Osteoblast (primary cell): ENCODE results near the gene TMEM239. TPM values are rescaled to one million over a fixed set of nuclear protein-coding genes. Genes with fewer than 3 reads are reported as not detected.

Experiments
- DNase-seq: peaks from one replicate; pipeline ENCODE4 v3.0.0; 2011; ENCODE audit warnings: low spot score, mixed read lengths; ENCODE audit not compliant: insufficient read length; ENCODE audit errors: missing footprints
- H2AFZ ChIP-seq: 2 replicates; pipeline ENCODE4 v1.6.0; 2011; ENCODE audit warnings: mild to moderate bottlenecking, low read length
- H3K27ac ChIP-seq: 2 replicates; pipeline ENCODE4 v1.5.1; 2011; ENCODE audit warnings: mild to moderate bottlenecking, low read depth, low read length, moderate library complexity
- H3K27me3 ChIP-seq: 2 replicates; pipeline ENCODE4 v1.6.0; 2012; ENCODE audit warnings: mild to moderate bottlenecking, control low read depth, inconsistent platforms, low read length, moderate library complexity; ENCODE audit not compliant: insufficient read depth
- H3K36me3 ChIP-seq: 2 replicates; pipeline ENCODE4 v1.5.1; 2011; ENCODE audit warnings: mild to moderate bottlenecking, low read length, control low read depth, moderate library complexity; ENCODE audit not compliant: insufficient read depth
- H3K4me1 ChIP-seq: 2 replicates; pipeline ENCODE4 v1.5.1; 2011; ENCODE audit warnings: mild to moderate bottlenecking, low read length, control low read depth, moderate library complexity; ENCODE audit not compliant: insufficient read depth
- H3K4me2 ChIP-seq: 2 replicates; pipeline ENCODE4 v1.6.0; 2011; ENCODE audit warnings: mild to moderate bottlenecking, low read length; ENCODE audit not compliant: insufficient read depth
- H3K4me3 ChIP-seq: fragments of 200-600 bp; sonication (generic); 3 replicates; pipeline ENCODE4 v1.5.1; 2012; ENCODE audit warnings: mild to moderate bottlenecking, low read length, inconsistent platforms; ENCODE audit not compliant: insufficient read depth
- H3K79me2 ChIP-seq: 2 replicates; pipeline ENCODE4 v1.6.0; 2012; ENCODE audit warnings: mild to moderate bottlenecking, low read length, control low read depth, inconsistent platforms; ENCODE audit not compliant: insufficient read depth
- H3K9me3 ChIP-seq: 2 replicates; pipeline ENCODE4 v1.5.1; 2011; ENCODE audit warnings: low read depth, low read length, control low read depth
- H4K20me1 ChIP-seq: 2 replicates; pipeline ENCODE4 v1.6.0; 2012; ENCODE audit warnings: mild to moderate bottlenecking, low read length, control low read depth; ENCODE audit not compliant: insufficient read depth
- total RNA-seq: library from RNA; depleted of rRNA; stranded (reverse); fragments of >200 nt; gene quantifications from 2 replicates; pipeline ENCODE4 v1.2.3, GENCODE V29; 2012
- TF ChIP-seq, protein P1 (sequence below): IDR thresholded peaks from 2 replicates; pipeline ENCODE4 v1.5.1; 2011; ENCODE audit warnings: mild to moderate bottlenecking, low read depth, low read length, moderate library complexity; ENCODE audit errors: extremely low read depth

Gene TMEM239
- total RNA-seq, 1 donor = under 0.01 TPM

DNA sequence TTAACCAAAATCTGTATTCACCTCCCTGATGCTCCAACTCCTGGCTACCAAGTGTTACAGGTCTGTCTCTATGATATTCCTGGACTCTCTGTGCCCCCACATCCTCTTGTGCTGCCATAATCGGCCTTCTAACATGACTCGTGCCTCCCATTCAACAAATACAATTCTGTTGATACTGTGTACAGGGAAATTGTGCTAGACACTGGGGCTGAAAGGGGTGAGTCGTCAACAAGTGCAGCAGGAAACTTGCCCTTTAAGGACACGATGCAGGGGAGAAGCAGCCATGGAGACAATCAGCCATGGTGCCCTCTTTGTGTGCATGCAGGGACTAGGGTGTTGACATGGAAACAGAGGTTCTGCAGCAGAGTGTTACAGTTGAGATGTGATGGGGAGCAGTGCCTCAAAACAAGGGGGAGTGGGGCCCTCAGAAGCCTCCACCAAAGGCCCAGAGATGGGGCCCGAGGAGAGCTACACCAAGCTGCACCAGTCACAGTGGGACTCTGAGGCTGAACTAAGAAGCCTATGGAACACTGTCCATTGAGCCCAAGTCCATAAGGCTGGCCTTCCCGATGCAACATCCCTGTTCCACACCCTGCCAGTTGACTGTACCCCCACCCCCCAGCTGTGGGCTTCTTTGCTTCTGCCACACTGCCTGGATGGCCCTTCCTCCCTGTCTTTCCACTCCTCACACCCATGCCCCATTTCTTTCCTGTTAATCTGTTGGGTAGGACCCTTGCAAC lies 21.2 kb downstream of the TMEM239 start:
- H3K9me3 ChIP-seq = no peaks in the 10 kb centered on the region
- no peak overlapping the region for H2AFZ ChIP-seq
- no peak overlapping the region for H3K4me2 ChIP-seq
- peak; percentile 51 for DNase-seq
- H4K20me1 ChIP-seq = no peaks in the 10 kb centered on the region
- peaks cover 12% of the 10 kb centered on the region for H3K4me1 ChIP-seq
- H3K36me3 ChIP-seq = peaks cover 20% of the 10 kb centered on the region
- TF ChIP-seq, protein P1, sequence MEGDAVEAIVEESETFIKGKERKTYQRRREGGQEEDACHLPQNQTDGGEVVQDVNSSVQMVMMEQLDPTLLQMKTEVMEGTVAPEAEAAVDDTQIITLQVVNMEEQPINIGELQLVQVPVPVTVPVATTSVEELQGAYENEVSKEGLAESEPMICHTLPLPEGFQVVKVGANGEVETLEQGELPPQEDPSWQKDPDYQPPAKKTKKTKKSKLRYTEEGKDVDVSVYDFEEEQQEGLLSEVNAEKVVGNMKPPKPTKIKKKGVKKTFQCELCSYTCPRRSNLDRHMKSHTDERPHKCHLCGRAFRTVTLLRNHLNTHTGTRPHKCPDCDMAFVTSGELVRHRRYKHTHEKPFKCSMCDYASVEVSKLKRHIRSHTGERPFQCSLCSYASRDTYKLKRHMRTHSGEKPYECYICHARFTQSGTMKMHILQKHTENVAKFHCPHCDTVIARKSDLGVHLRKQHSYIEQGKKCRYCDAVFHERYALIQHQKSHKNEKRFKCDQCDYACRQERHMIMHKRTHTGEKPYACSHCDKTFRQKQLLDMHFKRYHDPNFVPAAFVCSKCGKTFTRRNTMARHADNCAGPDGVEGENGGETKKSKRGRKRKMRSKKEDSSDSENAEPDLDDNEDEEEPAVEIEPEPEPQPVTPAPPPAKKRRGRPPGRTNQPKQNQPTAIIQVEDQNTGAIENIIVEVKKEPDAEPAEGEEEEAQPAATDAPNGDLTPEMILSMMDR = no peak
- H3K79me2 ChIP-seq = peaks cover 14% of the 10 kb centered on the region
- H3K27me3 ChIP-seq = no peaks in the 10 kb centered on the region
- no peak overlapping the region for H3K27ac ChIP-seq
- H3K4me3 ChIP-seq = no peak overlapping the region

DNA sequence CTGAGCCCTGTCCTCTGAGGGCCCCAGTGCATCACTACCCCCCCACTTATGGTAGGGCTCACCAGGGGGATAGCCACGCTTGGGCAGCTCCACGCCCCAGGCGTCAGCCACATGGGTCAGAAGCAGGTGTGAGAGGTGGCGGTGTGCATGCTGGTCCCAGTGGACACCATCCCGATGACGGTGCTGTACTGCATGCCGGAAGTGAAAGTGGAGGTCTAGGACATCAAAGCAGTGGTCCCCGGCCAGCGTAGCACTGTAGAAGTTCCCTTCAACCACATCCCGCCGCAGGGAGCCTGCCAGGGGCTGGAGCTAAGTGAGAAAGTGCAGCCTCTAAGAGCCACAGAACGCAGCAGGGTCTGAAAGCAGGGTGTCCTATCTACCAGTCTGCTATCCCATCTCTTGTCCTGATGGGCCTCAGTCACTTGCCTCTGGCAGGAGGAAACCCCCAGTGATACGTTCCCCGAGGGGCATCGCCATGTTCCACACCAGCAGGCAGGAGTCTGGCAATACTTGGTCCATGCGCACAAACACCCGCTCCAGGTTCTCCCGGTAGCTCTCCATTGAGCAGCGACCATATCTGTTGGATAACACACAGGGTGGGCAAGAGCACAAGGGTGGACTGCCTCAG lies 22.1 kb downstream of the TMEM239 start:
- Histone ChIP-seq H3K36me3 (peaks cover 20% of the 10 kb centered on the region), H3K4me2 (no peak overlapping the region), H3K4me3 (no peak overlapping the region), H3K9me3 (no peaks in the 10 kb centered on the region), H3K79me2 (peaks cover 18% of the 10 kb centered on the region), H2AFZ (no peak overlapping the region), H4K20me1 (no peaks in the 10 kb centered on the region), H3K27me3 (no peaks in the 10 kb centered on the region), H3K4me1 (peaks cover 12% of the 10 kb centered on the region), H3K27ac (no peak overlapping the region)
- TF ChIP-seq, protein P1 = no peak
- peak; percentile 58 for DNase-seq

DNA sequence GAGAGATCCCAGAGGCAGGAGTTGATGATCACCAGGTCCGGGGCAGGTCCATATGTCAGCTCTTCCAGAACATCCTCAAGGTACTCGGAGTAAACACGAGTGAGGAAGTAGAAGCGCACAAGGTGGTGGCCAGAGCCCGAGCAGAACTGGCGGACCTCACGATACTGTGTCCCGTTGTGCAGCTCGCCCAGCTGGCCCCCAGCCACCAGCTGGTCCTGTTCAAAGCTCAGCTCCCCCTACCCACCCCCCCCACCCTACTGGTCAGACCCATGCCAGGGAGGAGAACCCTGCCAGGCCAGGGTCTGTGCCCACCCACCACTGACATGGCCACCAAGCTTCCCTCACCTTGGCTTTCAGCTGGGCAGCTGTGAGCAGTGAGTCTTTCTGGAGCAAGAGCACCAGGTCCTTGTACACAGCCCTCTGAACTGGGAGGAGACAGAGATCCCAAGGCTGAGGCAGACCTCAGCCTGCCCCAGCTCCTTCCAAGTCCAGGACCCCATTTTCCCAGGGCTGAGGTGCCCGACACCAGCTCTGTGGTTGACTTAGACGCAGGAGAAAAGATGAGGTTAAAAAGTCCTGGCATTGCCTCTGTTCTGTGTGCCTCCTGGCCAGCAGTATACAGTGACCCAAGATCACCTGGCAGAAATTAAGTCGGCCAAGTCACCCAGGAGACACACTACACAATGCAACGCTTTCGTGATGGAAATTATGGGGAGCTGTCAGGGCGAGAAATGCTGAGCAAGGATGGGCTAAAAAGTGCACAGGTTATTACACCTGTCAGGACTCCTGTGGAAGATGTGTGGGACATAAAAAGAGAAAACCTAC lies 22.9 kb downstream of the TMEM239 start:
- Histone ChIP-seq H3K79me2 (peaks cover 22% of the 10 kb centered on the region), H3K27ac (no peak overlapping the region), H2AFZ (no peak overlapping the region), H4K20me1 (peaks cover 5% of the 10 kb centered on the region), H3K4me3 (no peak overlapping the region), H3K9me3 (no peaks in the 10 kb centered on the region), H3K36me3 (peaks cover 20% of the 10 kb centered on the region), H3K4me1 (peaks cover 12% of the 10 kb centered on the region), H3K27me3 (no peaks in the 10 kb centered on the region), H3K4me2 (no peak overlapping the region)
- TF ChIP-seq, protein P1 = no peak
- peak; percentile 76 for DNase-seq
